GM12892 (cell line): ENCODE measurements around the gene CDKAL1.

Experiments used
- POLR2A ChIP-seq: IDR thresholded peaks from 2 replicates; pipeline ENCODE4 v1.6.1; 2011; ENCODE audit warnings: low read depth, low read length, control low read depth
- POLR2AphosphoS5 ChIP-seq: IDR thresholded peaks from 2 replicates; pipeline ENCODE4 v1.6.1; 2011; ENCODE audit warnings: low read depth, low read length, control low read depth
- TAF1 ChIP-seq: IDR thresholded peaks from 2 replicates; pipeline ENCODE4 v1.6.1; 2011; ENCODE audit warnings: low read depth, mild to moderate bottlenecking, control low read depth, low read length, borderline replicate concordance

- TF ChIP-seq POLR2A: no peak
- no peak for TF ChIP-seq POLR2AphosphoS5
- TF ChIP-seq TAF1: no peak
Observed at GRCh38 chr6:20936949-20937348, 402.7 kb downstream of the CDKAL1 start.
